GM12892 (cell line): ENCODE results near the gene FZR1.

ENCODE experiments used
- POLR2A ChIP-seq: IDR thresholded peaks from 2 replicates; pipeline ENCODE4 v1.6.1; 2011; ENCODE audit warnings: low read depth, low read length, control low read depth
- POLR2AphosphoS5 ChIP-seq: IDR thresholded peaks from 2 replicates; pipeline ENCODE4 v1.6.1; 2011; ENCODE audit warnings: low read depth, low read length, control low read depth

DNA sequence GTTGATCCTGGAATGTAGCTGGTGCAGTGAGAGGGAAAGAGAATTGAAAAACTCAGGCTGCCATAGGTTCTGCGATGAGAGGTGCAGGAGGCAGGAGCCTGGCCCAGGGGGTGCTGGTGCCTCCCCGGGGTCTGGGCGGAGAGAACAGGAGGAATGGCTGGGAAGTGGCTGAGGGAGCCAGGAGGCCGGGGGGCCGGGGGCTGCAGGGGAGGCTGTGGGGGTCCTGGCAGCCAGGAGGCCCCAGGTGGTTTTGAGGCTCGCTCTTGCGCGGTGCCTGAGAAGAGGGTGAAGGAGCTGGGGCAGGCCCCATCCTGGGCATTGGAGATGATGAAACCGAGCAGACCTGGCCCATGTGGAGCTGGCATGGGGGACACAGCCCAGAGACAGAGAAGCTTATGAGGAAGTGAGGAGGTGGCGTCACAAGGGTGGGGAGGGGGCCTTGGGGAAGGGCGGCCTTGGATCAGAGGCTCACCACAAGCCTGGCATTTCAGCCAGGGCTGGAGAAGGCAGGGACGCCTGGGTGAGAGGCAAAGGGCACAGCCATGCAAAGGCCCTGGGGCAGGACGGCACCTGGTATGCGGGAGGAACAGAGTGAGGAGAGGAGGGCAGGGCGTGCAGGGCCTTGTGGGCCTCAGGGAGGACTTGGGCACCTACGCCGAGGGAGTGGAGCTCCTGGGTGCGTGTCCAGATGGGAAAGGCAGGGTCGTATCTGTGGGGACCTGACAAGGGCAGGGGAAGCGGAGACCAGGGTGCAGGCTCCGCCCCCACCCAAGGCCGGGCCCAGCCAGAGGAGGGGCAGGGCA, 31.5 kb downstream of the FZR1 start:
- TF ChIP-seq POLR2A (no peak), POLR2AphosphoS5 (no peak)
